Measurements from ENCODE around the gene ARID1B. TPM values are rescaled to one million over a fixed set of nuclear protein-coding genes. Genes with fewer than 3 reads are reported as not detected.

ARID1B gene
- total RNA-seq, 1 experiment from 2014 or later: 35.6 TPM

DNA sequence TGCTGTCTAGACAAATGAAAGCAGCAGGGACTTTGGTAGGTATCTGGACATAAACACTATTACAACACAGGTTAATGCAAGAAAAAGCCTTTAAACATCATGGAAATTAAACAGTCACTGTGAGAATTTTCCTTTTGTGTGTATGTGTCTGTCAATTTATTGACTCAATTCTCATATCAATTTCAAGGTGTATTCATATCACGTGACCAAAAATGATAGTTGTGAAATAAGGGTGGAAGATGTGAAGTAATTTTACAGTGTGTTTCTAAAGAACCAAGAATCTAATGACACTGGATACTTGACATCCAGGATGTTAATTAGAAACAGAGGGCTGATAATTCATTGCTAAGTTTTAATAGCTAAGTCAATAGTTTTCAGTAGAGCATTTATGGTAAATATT, 302.1 kb downstream of the ARID1B start:
- Histone ChIP-seq H3K4me2 (ENCODE audit: low read length) (no peak overlapping the region), H3K4me1 (ENCODE audit: control insufficient read depth in 1 of 2, insufficient read depth in 2 of 2, low read length in 2 of 2) (peaks cover 0 to 6% of the 10 kb centered on the region in 2 experiments; a peak in 2 of 4 replicates), H3K36me3 (ENCODE audit: control insufficient read depth in 1 of 2, insufficient read depth in 2 of 2, low read length in 2 of 2) (no peaks in the 10 kb centered on the region), H2AFZ (ENCODE audit: low read depth, low read length, poor library complexity, severe bottlenecking) (no peak overlapping the region), H3K9me3 (ENCODE audit: control insufficient read depth in 1 of 2, insufficient read depth in 1 of 2, low read depth in 1 of 2, low read length in 2 of 2) (no peaks in the 10 kb centered on the region), H4K20me1 (ENCODE audit: insufficient read depth) (no peaks in the 10 kb centered on the region; the same call in 1 of the 2 replicates), H3K27ac (ENCODE audit: low read depth, low read length) (no peak overlapping the region), H3K9ac (ENCODE audit: low read length) (no peak overlapping the region), H3K4me3 (replicated peaks in 1 of 2; ENCODE audit: low read depth in 1 of 2, low read length in 2 of 2) (no peak overlapping the region), H3K9me2 (ENCODE audit: insufficient read depth) (no peaks in the 10 kb centered on the region), H3K79me2 (ENCODE audit: insufficient read depth, low read length) (no peaks in the 10 kb centered on the region), H3K27me3 (ENCODE audit: insufficient read depth, low read length) (no peaks in the 10 kb centered on the region)
- ChIA-PET RAD21 (ENCODE audit: low non-redundant PET in 1 of 2, low total read pairs in 2 of 2, uncharacterized antibody in 2 of 2, unreplicated experiment in 2 of 2) (no interaction called here), POLR2A (no interaction called here), CTCF (no interaction called here)
- ATAC-seq: no peak
- no peak for DNase-seq (ENCODE audit: low read depth, low spot score)
- no TSS peak for BruUV-seq (replicated peaks)
- no peak for TF ChIP-seq SP1 (IDR thresholded peaks at IDR 0.05; ENCODE audit: low read depth)
- no peak for TF ChIP-seq ZFX (IDR thresholded peaks at IDR 0.05)
- TF ChIP-seq EGR1 (IDR thresholded peaks at IDR 0.05; ENCODE audit: low read depth): no peak
- no peak for TF ChIP-seq YY1 (IDR thresholded peaks at IDR 0.05; ENCODE audit: extremely low read depth, insufficient replicate concordance, low read depth, low read length)
- no peak for TF ChIP-seq SIN3A (IDR thresholded peaks at IDR 0.05; ENCODE audit: low read depth)
- TF ChIP-seq ELF1 (IDR thresholded peaks at IDR 0.05; ENCODE audit: borderline replicate concordance, low read depth): no peak
- TF ChIP-seq, protein P1, sequence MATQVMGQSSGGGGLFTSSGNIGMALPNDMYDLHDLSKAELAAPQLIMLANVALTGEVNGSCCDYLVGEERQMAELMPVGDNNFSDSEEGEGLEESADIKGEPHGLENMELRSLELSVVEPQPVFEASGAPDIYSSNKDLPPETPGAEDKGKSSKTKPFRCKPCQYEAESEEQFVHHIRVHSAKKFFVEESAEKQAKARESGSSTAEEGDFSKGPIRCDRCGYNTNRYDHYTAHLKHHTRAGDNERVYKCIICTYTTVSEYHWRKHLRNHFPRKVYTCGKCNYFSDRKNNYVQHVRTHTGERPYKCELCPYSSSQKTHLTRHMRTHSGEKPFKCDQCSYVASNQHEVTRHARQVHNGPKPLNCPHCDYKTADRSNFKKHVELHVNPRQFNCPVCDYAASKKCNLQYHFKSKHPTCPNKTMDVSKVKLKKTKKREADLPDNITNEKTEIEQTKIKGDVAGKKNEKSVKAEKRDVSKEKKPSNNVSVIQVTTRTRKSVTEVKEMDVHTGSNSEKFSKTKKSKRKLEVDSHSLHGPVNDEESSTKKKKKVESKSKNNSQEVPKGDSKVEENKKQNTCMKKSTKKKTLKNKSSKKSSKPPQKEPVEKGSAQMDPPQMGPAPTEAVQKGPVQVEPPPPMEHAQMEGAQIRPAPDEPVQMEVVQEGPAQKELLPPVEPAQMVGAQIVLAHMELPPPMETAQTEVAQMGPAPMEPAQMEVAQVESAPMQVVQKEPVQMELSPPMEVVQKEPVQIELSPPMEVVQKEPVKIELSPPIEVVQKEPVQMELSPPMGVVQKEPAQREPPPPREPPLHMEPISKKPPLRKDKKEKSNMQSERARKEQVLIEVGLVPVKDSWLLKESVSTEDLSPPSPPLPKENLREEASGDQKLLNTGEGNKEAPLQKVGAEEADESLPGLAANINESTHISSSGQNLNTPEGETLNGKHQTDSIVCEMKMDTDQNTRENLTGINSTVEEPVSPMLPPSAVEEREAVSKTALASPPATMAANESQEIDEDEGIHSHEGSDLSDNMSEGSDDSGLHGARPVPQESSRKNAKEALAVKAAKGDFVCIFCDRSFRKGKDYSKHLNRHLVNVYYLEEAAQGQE (IDR thresholded peaks at IDR 0.05; ENCODE audit: low read depth): no peak
- TF ChIP-seq ZNF274 (IDR thresholded peaks at IDR 0.05; ENCODE audit: low read depth, low read length): no peak
- no peak for TF ChIP-seq EZH2 (IDR thresholded peaks at IDR 0.05)
- no peak for TF ChIP-seq POLR2AphosphoS5 (IDR thresholded peaks at IDR 0.05; ENCODE audit: low read depth, low read length)
- TF ChIP-seq, protein P2, sequence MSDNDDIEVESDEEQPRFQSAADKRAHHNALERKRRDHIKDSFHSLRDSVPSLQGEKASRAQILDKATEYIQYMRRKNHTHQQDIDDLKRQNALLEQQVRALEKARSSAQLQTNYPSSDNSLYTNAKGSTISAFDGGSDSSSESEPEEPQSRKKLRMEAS (IDR thresholded peaks at IDR 0.05): no peak
- no peak for TF ChIP-seq SRF (IDR thresholded peaks at IDR 0.05; ENCODE audit: low read depth)
- no peak for TF ChIP-seq POLR2A (IDR thresholded peaks at IDR 0.05; ENCODE audit: borderline replicate concordance, extremely low read depth, insufficient read depth, insufficient read length)
- TF ChIP-seq, protein P3, sequence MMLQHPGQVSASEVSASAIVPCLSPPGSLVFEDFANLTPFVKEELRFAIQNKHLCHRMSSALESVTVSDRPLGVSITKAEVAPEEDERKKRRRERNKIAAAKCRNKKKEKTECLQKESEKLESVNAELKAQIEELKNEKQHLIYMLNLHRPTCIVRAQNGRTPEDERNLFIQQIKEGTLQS (IDR thresholded peaks at IDR 0.05): no peak
- intact Hi-C loops (cut with micrococcal nuclease): no loop called here
